C4-2B (cell line): Measurements from ENCODE around the gene CD99L2.

ENCODE experiments used
- CTCF ChIP-seq: fragments of 450-650 bp; conservative IDR thresholded peaks from 2 replicates; pipeline ENCODE4 v1.5.1; 2017; ENCODE audit warnings: mild to moderate bottlenecking
- ZFX ChIP-seq: fragments of 450-650 bp; IDR thresholded peaks from 2 replicates; pipeline ENCODE4 v1.6.1; 2017

GRCh38 chrX:150773117-150773516 lies 125.4 kb downstream of the CD99L2 start:
- TF ChIP-seq CTCF: no peak
- no peak for TF ChIP-seq ZFX
